Measurements from ENCODE around the gene P4HA2. TPM values are rescaled to one million over a fixed set of nuclear protein-coding genes. Genes with fewer than 3 reads are reported as not detected.
A peak's percentile ranks its signal among the peaks of the same experiment; 100 is the strongest.

Gene P4HA2
- total and polyA plus RNA-seq, 9 of the 15 experiments (the other 6 are each of a cell fraction or from before 2014, with no cell fraction given), result 9.6 to 50.0 (median 12.7) TPM

DNA sequence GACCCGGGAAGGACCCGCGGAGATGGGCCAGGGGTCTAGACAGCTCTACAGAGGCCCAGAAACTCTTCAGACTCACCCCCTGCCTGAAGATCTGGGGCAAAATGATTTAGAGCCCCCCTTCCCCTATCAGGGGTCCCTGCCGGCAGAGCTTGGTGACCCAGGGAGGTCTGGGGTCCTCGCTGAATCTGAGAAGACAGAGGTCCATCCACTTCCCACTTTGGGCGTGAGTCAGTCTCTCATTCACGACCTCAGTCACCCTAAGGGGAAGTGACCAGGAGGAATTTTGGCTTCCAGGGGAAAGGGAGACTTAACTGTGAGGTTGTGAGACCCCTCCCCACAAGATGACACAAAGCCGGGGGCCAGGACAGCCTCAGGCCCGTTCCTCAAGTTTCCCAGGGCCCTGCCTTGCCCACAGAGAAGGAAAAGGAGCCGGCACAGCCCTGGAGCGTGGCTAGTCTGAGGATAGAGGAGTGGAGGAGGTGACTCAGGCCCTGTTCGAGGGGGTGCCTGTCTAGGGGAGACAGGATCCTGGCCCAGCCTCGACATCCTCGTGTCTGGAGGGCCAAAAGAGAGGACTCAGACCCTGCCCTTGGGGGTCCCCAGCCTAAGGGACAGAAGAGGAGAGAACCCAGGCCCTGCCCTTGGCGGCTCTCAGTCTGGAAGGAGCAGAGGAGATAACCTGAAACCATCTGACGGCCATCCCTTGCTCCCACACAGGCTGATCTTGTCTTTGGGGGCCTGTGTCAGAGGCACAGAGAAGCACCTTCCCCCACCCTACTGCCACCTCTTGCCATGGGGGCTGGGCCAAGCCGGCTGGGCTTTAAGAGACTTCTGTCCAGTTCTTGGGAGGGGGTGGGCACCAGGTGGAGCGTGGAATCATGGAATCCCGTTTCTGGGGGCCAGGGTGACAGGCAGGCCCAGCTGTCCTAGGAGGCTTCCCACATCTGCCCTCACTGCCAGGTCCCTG lies 30.7 kb upstream of the P4HA2 start:
- POLR2A ChIA-PET, result interaction anchor here (0.7 to 1.6 kb wide), 5 partner anchors 8 to 35 kb away, joined by 3 to 5 read pairs (median 3); no protein-coding TSS in a partner anchor
- peak overlapping the region; percentile 27 for H2AFZ ChIP-seq (ENCODE audit: low read depth, low read length)
- CTCF ChIA-PET (ENCODE audit: low intra/inter-chr PET ratio), result no interaction called here
- TF ChIP-seq, protein P1, sequence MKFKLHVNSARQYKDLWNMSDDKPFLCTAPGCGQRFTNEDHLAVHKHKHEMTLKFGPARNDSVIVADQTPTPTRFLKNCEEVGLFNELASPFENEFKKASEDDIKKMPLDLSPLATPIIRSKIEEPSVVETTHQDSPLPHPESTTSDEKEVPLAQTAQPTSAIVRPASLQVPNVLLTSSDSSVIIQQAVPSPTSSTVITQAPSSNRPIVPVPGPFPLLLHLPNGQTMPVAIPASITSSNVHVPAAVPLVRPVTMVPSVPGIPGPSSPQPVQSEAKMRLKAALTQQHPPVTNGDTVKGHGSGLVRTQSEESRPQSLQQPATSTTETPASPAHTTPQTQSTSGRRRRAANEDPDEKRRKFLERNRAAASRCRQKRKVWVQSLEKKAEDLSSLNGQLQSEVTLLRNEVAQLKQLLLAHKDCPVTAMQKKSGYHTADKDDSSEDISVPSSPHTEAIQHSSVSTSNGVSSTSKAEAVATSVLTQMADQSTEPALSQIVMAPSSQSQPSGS (CRISPR knock-in tag; IDR thresholded peaks at IDR 0.05), result no peak
- TF ChIP-seq SPI1 (IDR thresholded peaks at IDR 0.05; ENCODE audit: borderline replicate concordance, low read depth, low read length) (peak; percentile 92), RBBP5 (IDR thresholded peaks at IDR 0.05; ENCODE audit: borderline replicate concordance, insufficient read depth, low read length, poor library complexity, severe bottlenecking) (peak; percentile 43), FOXK1 (CRISPR knock-in tag; IDR thresholded peaks at IDR 0.05; ENCODE audit: borderline replicate concordance) (0 out of 2 replicates have a peak, but pooled peaks have one; percentile 45), MED1 (CRISPR knock-in tag; IDR thresholded peaks at IDR 0.05; ENCODE audit: borderline replicate concordance) (no peak), OTX1 (CRISPR knock-in tag; IDR thresholded peaks at IDR 0.05) (no peak), RB1 (IDR thresholded peaks at IDR 0.05; ENCODE audit: low read depth) (0 out of 2 replicates have a peak, but pooled peaks have one; percentile 28), E2F3 (CRISPR knock-in tag; IDR thresholded peaks at IDR 0.05) (no peak), ZNF695 (CRISPR knock-in tag; IDR thresholded peaks at IDR 0.05) (no peak), GABPB1 (CRISPR knock-in tag; IDR thresholded peaks at IDR 0.05) (0 out of 2 replicates have a peak, but pooled peaks have one; percentile 38), RCOR1 (IDR thresholded peaks at IDR 0.05; ENCODE audit: borderline replicate concordance in 1 of 2, low read depth in 2 of 2, low read length in 2 of 2) (0 out of 4 replicates have a peak, but pooled peaks of 1 of the 2 experiments have one; percentile 26), PHF8 (IDR thresholded peaks at IDR 0.05; ENCODE audit: borderline replicate concordance, low read length) (peak; percentile 34; the same call in 1 of the 2 replicates)
- TF ChIP-seq, protein P2, sequence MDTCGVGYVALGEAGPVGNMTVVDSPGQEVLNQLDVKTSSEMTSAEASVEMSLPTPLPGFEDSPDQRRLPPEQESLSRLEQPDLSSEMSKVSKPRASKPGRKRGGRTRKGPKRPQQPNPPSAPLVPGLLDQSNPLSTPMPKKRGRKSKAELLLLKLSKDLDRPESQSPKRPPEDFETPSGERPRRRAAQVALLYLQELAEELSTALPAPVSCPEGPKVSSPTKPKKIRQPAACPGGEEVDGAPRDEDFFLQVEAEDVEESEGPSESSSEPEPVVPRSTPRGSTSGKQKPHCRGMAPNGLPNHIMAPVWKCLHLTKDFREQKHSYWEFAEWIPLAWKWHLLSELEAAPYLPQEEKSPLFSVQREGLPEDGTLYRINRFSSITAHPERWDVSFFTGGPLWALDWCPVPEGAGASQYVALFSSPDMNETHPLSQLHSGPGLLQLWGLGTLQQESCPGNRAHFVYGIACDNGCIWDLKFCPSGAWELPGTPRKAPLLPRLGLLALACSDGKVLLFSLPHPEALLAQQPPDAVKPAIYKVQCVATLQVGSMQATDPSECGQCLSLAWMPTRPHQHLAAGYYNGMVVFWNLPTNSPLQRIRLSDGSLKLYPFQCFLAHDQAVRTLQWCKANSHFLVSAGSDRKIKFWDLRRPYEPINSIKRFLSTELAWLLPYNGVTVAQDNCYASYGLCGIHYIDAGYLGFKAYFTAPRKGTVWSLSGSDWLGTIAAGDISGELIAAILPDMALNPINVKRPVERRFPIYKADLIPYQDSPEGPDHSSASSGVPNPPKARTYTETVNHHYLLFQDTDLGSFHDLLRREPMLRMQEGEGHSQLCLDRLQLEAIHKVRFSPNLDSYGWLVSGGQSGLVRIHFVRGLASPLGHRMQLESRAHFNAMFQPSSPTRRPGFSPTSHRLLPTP (IDR thresholded peaks at IDR 0.05; ENCODE audit: borderline replicate concordance, extremely low read depth, insufficient read length), result no peak
- TF ChIP-seq, protein P3, sequence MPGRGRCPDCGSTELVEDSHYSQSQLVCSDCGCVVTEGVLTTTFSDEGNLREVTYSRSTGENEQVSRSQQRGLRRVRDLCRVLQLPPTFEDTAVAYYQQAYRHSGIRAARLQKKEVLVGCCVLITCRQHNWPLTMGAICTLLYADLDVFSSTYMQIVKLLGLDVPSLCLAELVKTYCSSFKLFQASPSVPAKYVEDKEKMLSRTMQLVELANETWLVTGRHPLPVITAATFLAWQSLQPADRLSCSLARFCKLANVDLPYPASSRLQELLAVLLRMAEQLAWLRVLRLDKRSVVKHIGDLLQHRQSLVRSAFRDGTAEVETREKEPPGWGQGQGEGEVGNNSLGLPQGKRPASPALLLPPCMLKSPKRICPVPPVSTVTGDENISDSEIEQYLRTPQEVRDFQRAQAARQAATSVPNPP (IDR thresholded peaks at IDR 0.05; ENCODE audit: borderline replicate concordance, insufficient read depth, insufficient read length), result no peak

More for the DNA sequence above, 30.7 kb upstream of the P4HA2 start:
- peak in 3 of 4 experiments; percentile 43 to 59 (median 58) for DNase-seq (ENCODE audit: extremely low read depth in 1 of 4, low spot score in 3 of 4)
- Histone ChIP-seq H4K20me1 (replicated peaks; ENCODE audit: control insufficient read depth, insufficient read depth, low read length) (0 out of 2 replicates have a peak, but pooled peaks cover 4% of the 10 kb centered on the region), H3K27ac (ENCODE audit: extremely low read depth, low read depth, low read length) (peak overlapping the region; percentile 74), H3K9me3 (replicated peaks; ENCODE audit: control insufficient read depth, insufficient read depth, low read depth, low read length) (no peaks in the 10 kb centered on the region; the same call in 1 of the 2 replicates), H3K9me1 (ENCODE audit: control insufficient read depth, insufficient read depth, low read length) (no peaks in the 10 kb centered on the region), H3K36me3 (ENCODE audit: control insufficient read depth, insufficient read depth, low read length) (peaks cover 19% of the 10 kb centered on the region; the same call in 2 of the 3 replicates), H3K9ac (ENCODE audit: insufficient read depth in 1 of 2, low read depth in 2 of 2, low read length in 2 of 2) (peak overlapping the region; percentile 72 to 93), H3K4me3 (peak overlapping the region; percentile 63), H3K79me2 (ENCODE audit: control insufficient read depth, insufficient read depth, low read length) (peaks cover 36% of the 10 kb centered on the region), H3K4me1 (replicated peaks in 1 of 2; ENCODE audit: control insufficient read depth in 2 of 2, insufficient read depth in 2 of 2, low read length in 2 of 2) (peaks cover 33 to 57% of the 10 kb centered on the region in 2 experiments), H3K27me3 (ENCODE audit: control insufficient read depth in 2 of 2, insufficient read depth in 2 of 2, low read length in 2 of 2) (no peaks in the 10 kb centered on the region), H3K4me2 (ENCODE audit: insufficient read depth, low read length) (peak overlapping the region; percentile 74)
- intact Hi-C loops (cut with micrococcal nuclease), result no loop called here
- 19% methylated on average over 16 of the region's 19 CpGs for WGBS (ENCODE audit: insufficient coverage, low coverage, missing lambda C conversion rate)
- in situ Hi-C loops (cut with MboI), result no loop called here
- peak; percentile 86 for FAIRE-seq
- ATAC-seq, result peak; percentile 74
- BruUV-seq (replicated peaks), result no TSS peak

Data from K562 (cell line).